Gastroesophageal sphincter (tissue), 4 donors: Measurements from ENCODE around the gene CD46. TPM values are rescaled to one million over a fixed set of nuclear protein-coding genes. Genes with fewer than 3 reads are reported as not detected.

Source experiments
- ATAC-seq: fragments of 150-250 bp; one replicate; pipeline ENCODE4 v1.9.1; 2016; ENCODE audit warnings: mild to moderate bottlenecking, moderate library complexity
- H3K27ac ChIP-seq, 4 donors: fragments of 200-600 bp; sonication (generic) in 3 of 4; 1 replicate in 3 of 4; 2 replicates in 1 of 4; pipeline ENCODE4 v1.5.1; 2016 to 2019
- H3K27me3 ChIP-seq: fragments of 200-600 bp; sonication (generic); one replicate; pipeline ENCODE4 v1.5.1; 2019
- H3K36me3 ChIP-seq, 2 donors: fragments of 200-600 bp; sonication (generic); one replicate each; pipeline ENCODE4 v1.5.1; 2019; ENCODE audit warnings: control low read depth in 1 of 2
- H3K4me1 ChIP-seq, 3 donors: fragments of 200-600 bp; sonication (generic); 1 replicate in 2 of 3; 2 replicates in 1 of 3; pipeline ENCODE4 v1.5.1; 2016 to 2019; ENCODE audit warnings: control low read depth in 2 of 3
- H3K4me3 ChIP-seq, 2 donors: fragments of 200-600 bp; sonication (generic); one replicate each; pipeline ENCODE4 v1.5.1; 2019; ENCODE audit warnings: mild to moderate bottlenecking in 1 of 2, moderate library complexity in 1 of 2
- H3K9me3 ChIP-seq, 3 donors: fragments of 200-600 bp; sonication (generic); one replicate each; pipeline ENCODE4 v1.5.1; 2017 to 2019; ENCODE audit warnings: control low read depth in 2 of 3
- EP300 ChIP-seq: sonication (generic); formaldehyde crosslinking; IDR thresholded peaks from one replicate; pipeline ENCODE4 v1.6.1; 2017; ENCODE audit warnings: antibody characterized with exemption, mild to moderate bottlenecking
- POLR2A ChIP-seq, 2 donors: fragments of 450-650 bp; IDR thresholded peaks; one replicate each; pipeline ENCODE4 v1.6.1; 2017; ENCODE audit warnings: antibody characterized with exemption in 2 of 2, mild to moderate bottlenecking in 2 of 2, moderate library complexity in 1 of 2
- POLR2AphosphoS5 ChIP-seq: sonication (generic); formaldehyde crosslinking; IDR thresholded peaks from one replicate; pipeline ENCODE4 v1.6.1; 2017; ENCODE audit warnings: antibody characterized with exemption
- WGBS, 2 donors: methylation state at CpG; one replicate each; pipeline ENCODE4 v1.1.5; 2018; ENCODE audit warnings: low coverage in 1 of 2; 5-methylcytosine and 5-hydroxymethylcytosine counted together
- total RNA-seq, 4 donors: library from RNA; depleted of rRNA; stranded (reverse); fragments of >200 nt; gene quantifications; one replicate each; pipeline ENCODE4 v1.1.0, GENCODE V29; 2016
- TF ChIP-seq, protein P1 (sequence below), 4 experiments: fragments of 200-600 bp in 2 of 4; fragments of 450-650 bp in 2 of 4; sonication (generic) in 1 of 4; IDR thresholded peaks; one replicate each; pipeline ENCODE4 v1.5.1; 2017 to 2019; ENCODE audit warnings: antibody characterized with exemption in 4 of 4, mild to moderate bottlenecking in 2 of 4, moderate library complexity in 2 of 4

CD46 gene
- total RNA-seq, 4 donors from 2014 or later: 69.1 to 117 (median 98.6) TPM

DNA sequence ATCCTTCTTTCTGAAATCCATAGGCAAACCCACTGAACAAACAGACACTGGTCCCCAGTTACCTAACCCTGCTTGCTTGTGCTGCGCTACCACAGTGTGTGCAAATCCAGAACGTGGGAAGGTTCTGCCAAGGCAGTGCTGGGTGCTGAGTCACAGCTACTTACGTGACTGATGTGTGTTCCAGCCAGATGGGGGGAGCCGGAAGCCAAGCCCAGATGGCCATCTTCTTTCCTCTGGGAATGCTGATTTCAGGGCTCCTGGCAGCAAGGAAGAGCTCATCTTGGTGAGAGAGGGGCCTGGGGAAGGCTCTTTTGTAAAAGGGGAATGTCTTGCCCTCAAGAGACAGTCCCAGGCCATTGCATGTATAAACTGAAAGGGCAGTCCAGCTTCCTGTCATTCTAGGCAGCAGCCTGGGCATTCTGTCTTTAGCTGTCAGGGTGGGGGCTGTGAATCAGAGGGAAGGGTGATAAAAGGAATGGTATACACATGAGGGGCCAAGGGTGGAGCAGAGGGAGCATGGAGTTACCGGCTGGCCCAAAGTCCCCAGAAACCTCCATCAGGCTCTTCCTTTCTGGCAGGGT lies 54.1 kb downstream of the CD46 start:
- H3K27ac ChIP-seq: peak overlapping the region; percentile 80 to 99 (median 92)
- peaks cover 38 to 91% (median 63%) of the 10 kb centered on the region in 3 donors for H3K4me1 ChIP-seq
- 10 to 20% methylated on average over 1 to 5 of the region's 5 CpGs for WGBS, 2 donors
- H3K4me3 ChIP-seq: no peak overlapping the region
- peaks cover 7 to 100% of the 10 kb centered on the region in 2 donors for H3K36me3 ChIP-seq
- no peaks in the 10 kb centered on the region for H3K9me3 ChIP-seq
- no peak for TF ChIP-seq EP300
- TF ChIP-seq POLR2AphosphoS5: peak; percentile 90
- peak; percentile 95 for ATAC-seq
- H3K27me3 ChIP-seq: no peaks in the 10 kb centered on the region

DNA sequence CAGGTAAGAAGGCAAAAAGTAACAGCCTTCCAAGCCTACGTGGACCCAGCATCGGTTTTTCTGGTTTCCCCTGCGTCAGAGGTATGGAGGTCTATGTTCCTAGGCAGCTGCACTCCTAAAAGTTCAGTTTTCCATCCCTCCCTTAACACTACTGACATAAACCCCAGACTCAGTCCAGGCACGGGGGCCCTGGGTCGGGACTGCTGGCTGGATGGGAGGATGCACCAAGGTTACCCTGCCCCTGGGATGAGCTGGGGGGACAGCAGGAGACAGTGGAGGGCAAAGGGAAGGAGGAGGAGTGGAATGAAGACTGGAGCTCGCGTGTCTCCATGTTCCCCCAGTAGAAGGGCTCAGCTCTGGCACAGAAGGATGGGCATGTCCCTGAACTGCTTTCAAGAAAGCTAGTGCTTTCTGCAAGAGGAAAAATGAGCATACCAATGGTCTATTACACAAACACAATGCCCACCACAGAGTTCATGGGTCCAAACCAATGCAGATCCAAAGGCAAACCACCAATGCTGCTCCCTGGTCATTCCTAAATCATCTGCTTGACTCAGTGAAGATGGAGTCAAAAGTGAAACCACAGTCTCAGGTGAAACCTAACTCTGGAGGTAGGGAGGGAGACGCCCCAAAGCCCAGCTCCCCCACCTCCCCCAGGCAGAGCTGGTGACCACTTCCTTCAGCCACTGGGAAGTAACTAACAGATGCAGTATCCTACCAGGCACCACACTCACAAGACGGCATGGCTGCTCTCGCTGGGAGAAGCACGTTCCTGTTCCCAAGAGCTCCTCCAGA lies 54.9 kb downstream of the CD46 start:
- peak overlapping the region; percentile 68 to 99 (median 92) for H3K27ac ChIP-seq
- H3K27me3 ChIP-seq: no peaks in the 10 kb centered on the region
- no peak for ATAC-seq
- peak overlapping the region in 1 of 2 donors; percentile 0 for H3K4me3 ChIP-seq
- peaks cover 7 to 100% of the 10 kb centered on the region in 2 donors for H3K36me3 ChIP-seq
- no peaks in the 10 kb centered on the region for H3K9me3 ChIP-seq
- no peak for TF ChIP-seq POLR2AphosphoS5
- no peak for TF ChIP-seq EP300
- TF ChIP-seq, protein P1, sequence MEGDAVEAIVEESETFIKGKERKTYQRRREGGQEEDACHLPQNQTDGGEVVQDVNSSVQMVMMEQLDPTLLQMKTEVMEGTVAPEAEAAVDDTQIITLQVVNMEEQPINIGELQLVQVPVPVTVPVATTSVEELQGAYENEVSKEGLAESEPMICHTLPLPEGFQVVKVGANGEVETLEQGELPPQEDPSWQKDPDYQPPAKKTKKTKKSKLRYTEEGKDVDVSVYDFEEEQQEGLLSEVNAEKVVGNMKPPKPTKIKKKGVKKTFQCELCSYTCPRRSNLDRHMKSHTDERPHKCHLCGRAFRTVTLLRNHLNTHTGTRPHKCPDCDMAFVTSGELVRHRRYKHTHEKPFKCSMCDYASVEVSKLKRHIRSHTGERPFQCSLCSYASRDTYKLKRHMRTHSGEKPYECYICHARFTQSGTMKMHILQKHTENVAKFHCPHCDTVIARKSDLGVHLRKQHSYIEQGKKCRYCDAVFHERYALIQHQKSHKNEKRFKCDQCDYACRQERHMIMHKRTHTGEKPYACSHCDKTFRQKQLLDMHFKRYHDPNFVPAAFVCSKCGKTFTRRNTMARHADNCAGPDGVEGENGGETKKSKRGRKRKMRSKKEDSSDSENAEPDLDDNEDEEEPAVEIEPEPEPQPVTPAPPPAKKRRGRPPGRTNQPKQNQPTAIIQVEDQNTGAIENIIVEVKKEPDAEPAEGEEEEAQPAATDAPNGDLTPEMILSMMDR (IDR thresholded peaks at IDR 0.05): no peak
- no peak for TF ChIP-seq POLR2A (IDR thresholded peaks at IDR 0.05)
- WGBS, 2 donors: 80 to 96% methylated on average over 2 to 3 of the region's 11 CpGs
- H3K4me1 ChIP-seq: peaks cover 40 to 97% (median 71%) of the 10 kb centered on the region in 3 donors

DNA sequence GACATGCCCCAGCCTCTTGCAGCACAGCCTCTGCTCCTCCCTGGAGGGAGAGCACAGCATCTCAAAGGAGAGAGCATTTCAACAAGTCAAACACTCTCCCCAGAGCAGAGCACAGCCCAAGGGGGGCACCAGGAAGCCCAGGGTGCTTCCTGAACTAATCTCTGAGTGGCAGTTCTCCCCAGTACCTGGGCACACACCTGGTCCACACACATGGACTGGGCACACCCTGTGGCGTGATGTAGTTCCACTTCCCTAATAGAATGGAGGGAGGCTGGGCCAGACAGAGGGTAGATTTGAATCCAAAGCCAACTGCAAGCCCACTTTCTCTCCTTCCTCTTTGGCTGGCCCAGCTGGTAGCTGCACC lies 55.5 kb downstream of the CD46 start:
- no peak for TF ChIP-seq POLR2AphosphoS5
- no peak for TF ChIP-seq EP300
- TF ChIP-seq, protein P1 (IDR thresholded peaks at IDR 0.05): no peak
- no peak for TF ChIP-seq POLR2A (IDR thresholded peaks at IDR 0.05)
- H3K4me3 ChIP-seq: peak overlapping the region in 1 of 2 donors; percentile 0
- ATAC-seq: no peak
- peak overlapping the region; percentile 68 to 99 (median 92) for H3K27ac ChIP-seq
- peaks cover 40 to 97% (median 77%) of the 10 kb centered on the region in 3 donors for H3K4me1 ChIP-seq
- no peaks in the 10 kb centered on the region for H3K27me3 ChIP-seq
- no peaks in the 10 kb centered on the region for H3K9me3 ChIP-seq
- H3K36me3 ChIP-seq: peaks cover 7 to 100% of the 10 kb centered on the region in 2 donors
- 80% methylated on average over 1 of the region's 1 CpG; no CpG with 5 or more reads in 1 of the 2 donors for WGBS, 2 donors

DNA sequence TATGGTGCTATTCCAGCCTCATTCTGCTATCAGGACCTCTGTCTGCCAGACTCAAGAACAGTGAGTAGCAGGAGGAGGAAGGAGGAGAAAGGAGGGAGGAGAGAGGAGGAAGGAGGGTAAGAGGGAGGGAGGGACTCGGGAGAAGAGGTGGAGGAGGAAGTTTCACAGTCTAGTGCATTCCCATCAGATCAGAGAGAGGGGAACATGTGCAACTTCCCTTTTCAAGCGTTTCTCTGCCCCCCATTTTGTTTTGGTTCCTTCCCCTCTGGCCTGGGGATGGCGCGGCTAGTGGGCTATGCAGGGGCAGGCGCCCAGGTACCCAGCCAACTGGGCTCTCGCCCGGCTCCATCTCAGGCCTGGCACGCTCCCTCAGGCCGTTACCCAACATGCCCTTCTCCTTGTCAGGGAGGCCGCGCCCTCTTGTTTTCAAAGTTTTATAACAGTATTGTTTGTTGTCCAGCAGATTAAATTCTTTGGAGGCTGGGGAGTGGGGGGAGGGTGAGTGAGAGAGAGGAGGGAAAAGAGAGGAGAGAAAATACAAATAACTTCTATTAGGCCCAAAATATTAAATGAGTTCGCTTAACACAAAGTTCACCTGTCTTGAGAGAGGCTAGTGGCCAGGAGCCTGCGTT lies 56.0 kb downstream of the CD46 start:
- no peaks in the 10 kb centered on the region for H3K9me3 ChIP-seq
- peak overlapping the region in 1 of 2 donors; percentile 0 for H3K4me3 ChIP-seq
- no peaks in the 10 kb centered on the region for H3K27me3 ChIP-seq
- H3K27ac ChIP-seq: peak overlapping the region; percentile 68 to 99 (median 92)
- no peak for ATAC-seq
- TF ChIP-seq EP300 (no peak), POLR2AphosphoS5 (no peak), POLR2A (IDR thresholded peaks at IDR 0.05) (no peak)
- TF ChIP-seq, protein P1 (IDR thresholded peaks at IDR 0.05): no peak
- peaks cover 7 to 100% of the 10 kb centered on the region in 2 donors for H3K36me3 ChIP-seq
- peaks cover 41 to 99% (median 82%) of the 10 kb centered on the region in 3 donors for H3K4me1 ChIP-seq
- 59 to 85% methylated on average over 7 to 11 of the region's 13 CpGs for WGBS, 2 donors

DNA sequence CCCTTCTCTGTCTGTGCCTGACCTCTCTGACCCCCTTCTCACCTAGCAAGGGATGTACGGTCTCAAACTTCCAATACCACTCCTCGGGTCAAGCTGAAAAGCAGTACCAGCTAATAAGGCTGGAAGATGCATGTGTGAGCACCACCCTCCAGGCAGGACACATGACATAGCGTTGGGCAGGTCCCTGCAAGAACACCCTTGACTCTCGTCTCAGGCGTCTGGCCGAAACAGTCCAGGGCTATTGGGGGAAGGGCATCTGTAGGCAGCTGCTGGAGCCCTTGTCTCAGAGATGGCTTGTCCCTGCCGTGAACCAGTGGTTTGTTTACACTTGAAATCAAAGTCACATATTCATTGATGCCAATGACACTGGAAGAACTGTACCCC lies 56.5 kb downstream of the CD46 start:
- H3K27ac ChIP-seq: peak overlapping the region in 3 of 4 donors; percentile 88 to 99 (median 97)
- no peak for ATAC-seq
- H3K4me1 ChIP-seq: peaks cover 46 to 100% (median 87%) of the 10 kb centered on the region in 3 donors
- TF ChIP-seq, protein P1 (IDR thresholded peaks at IDR 0.05): no peak
- TF ChIP-seq POLR2AphosphoS5 (no peak), POLR2A (IDR thresholded peaks at IDR 0.05) (no peak), EP300 (no peak)
- H3K9me3 ChIP-seq: no peaks in the 10 kb centered on the region
- H3K4me3 ChIP-seq: no peak overlapping the region
- no peaks in the 10 kb centered on the region for H3K27me3 ChIP-seq
- H3K36me3 ChIP-seq: peaks cover 7 to 100% of the 10 kb centered on the region in 2 donors
- 45 to 75% methylated on average over 2 to 5 of the region's 7 CpGs for WGBS, 2 donors
